Omental fat pad (tissue), 4 donors: Measurements from ENCODE around the gene MACROD2. TPM values are rescaled to one million over a fixed set of nuclear protein-coding genes. Genes with fewer than 3 reads are reported as not detected.

Source experiments
- ATAC-seq: fragments of 150-250 bp; one replicate; pipeline ENCODE4 v1.9.1; 2016; ENCODE audit warnings: mild to moderate bottlenecking, moderate library complexity; ENCODE audit not compliant: low FRiP score
- DNase-seq: peaks from one replicate; pipeline ENCODE4 v3.0.0-alpha.2; 2019; ENCODE audit warnings: low spot score
- total RNA-seq, 4 donors: library from RNA; depleted of rRNA; stranded (reverse); fragments of >200 nt; gene quantifications; one replicate each; pipeline ENCODE4 v1.1.0, GENCODE V29; 2016
- TF ChIP-seq, protein P1 (sequence below), 3 donors: fragments of 450-650 bp; IDR thresholded peaks; one replicate each; pipeline ENCODE4 v1.5.1; 2016 to 2017; ENCODE audit warnings: antibody characterized with exemption in 3 of 3, mild to moderate bottlenecking in 3 of 3, moderate library complexity in 2 of 3

MACROD2 gene
- total RNA-seq, 4 donors from 2014 or later, result 6.8 to 54.1 (median 7.4) TPM

DNA sequence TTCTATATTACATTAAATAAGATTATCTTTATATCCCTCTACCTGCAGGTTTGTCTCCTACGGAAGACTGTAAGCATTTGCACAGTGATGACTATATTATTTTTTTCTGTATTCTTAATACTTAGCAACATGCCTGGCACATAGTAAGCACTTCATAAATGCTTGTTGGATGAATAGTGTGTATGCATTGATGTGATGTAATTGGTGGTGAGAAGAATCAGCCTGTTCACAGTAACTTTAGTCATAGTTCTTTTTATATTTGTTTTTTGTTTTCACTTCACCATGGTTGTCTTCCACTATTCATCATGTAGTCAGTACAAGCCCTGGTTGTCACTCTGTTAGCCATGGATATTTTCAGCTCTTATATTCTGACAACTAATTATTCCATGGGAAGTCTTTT, 526.1 kb downstream of the MACROD2 start:
- TF ChIP-seq, protein P1, sequence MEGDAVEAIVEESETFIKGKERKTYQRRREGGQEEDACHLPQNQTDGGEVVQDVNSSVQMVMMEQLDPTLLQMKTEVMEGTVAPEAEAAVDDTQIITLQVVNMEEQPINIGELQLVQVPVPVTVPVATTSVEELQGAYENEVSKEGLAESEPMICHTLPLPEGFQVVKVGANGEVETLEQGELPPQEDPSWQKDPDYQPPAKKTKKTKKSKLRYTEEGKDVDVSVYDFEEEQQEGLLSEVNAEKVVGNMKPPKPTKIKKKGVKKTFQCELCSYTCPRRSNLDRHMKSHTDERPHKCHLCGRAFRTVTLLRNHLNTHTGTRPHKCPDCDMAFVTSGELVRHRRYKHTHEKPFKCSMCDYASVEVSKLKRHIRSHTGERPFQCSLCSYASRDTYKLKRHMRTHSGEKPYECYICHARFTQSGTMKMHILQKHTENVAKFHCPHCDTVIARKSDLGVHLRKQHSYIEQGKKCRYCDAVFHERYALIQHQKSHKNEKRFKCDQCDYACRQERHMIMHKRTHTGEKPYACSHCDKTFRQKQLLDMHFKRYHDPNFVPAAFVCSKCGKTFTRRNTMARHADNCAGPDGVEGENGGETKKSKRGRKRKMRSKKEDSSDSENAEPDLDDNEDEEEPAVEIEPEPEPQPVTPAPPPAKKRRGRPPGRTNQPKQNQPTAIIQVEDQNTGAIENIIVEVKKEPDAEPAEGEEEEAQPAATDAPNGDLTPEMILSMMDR (IDR thresholded peaks at IDR 0.05), result no peak
- DNase-seq, result no peak
- ATAC-seq, result no peak

GRCh38 chr20:14522595-14522994, 527.3 kb downstream of the MACROD2 start:
- ATAC-seq (no peak), DNase-seq (no peak)
- TF ChIP-seq, protein P1 (IDR thresholded peaks at IDR 0.05), result no peak

- DNase-seq, result no peak
- TF ChIP-seq, protein P1 (IDR thresholded peaks at IDR 0.05), result no peak
- no peak for ATAC-seq
These were observed 527.8 kb downstream of the MACROD2 start for GRCh38 chr20:14523090-14523489.

DNA sequence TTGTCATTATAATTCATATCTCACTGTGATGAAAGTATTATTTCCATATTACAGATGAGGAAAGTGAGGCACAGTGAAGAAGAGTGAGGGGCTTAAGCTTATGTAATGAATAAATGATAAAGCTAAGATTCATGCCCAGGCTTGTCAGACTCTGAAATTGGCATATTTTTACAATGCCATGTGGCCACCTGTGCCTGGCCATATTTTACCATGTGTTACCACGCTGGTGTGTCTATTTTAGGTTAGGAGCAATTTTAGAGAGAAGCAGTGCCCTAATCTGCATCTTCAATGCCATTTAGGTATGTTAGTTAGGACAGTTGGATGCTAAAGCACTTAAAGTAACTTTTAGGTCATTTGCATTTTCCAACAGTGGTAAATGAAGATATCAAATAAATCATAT, 530.1 kb downstream of the MACROD2 start:
- TF ChIP-seq, protein P1 (IDR thresholded peaks at IDR 0.05), result no peak
- DNase-seq (no peak), ATAC-seq (no peak)

GRCh38 chr20:14526891-14527290, 531.6 kb downstream of the MACROD2 start:
- DNase-seq (no peak), ATAC-seq (no peak)
- TF ChIP-seq, protein P1 (IDR thresholded peaks at IDR 0.05), result no peak

DNA sequence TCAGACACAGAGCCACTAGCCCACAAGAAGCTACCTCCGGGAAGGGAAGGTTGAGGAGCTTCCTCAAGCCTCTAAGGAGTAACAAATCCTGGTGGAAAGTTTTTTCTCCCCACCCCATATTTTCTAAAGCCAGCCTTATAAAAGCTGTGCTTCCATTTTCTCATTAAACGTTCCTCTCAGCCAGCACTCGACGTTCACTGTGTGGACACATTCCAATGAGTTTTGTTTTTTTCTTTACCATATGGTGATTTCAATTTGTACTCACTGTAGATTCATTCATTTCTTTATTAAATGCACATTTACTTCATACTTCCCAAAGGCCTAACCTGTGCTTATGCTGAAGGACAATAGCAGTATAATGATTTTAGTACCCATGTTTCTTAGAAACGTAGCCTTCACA, 536.5 kb downstream of the MACROD2 start:
- ATAC-seq (no peak), DNase-seq (no peak)
- TF ChIP-seq, protein P1 (IDR thresholded peaks at IDR 0.05), result no peak

DNA sequence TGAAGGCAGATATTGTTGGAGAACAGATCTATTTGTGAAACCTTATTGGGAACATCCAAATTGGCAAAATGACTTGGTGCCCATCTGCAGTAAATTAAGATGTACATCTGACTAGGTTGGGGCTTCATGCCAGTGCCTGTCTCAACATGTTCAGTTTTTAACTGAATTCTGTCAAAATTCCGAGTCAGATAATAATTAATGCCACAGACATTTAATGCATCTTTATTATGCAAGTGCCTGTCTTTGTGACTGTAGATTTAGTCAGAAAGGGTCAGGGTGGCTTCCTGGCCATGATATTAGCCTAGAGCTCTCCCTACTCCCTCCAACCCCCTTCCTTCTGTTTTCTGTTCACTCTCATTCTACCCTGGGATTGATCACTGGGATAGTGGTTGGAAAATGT, 541.4 kb downstream of the MACROD2 start:
- DNase-seq, result no peak
- TF ChIP-seq, protein P1 (IDR thresholded peaks at IDR 0.05), result no peak
- no peak for ATAC-seq
